Astrocyte of the cerebellum (primary cell): ENCODE measurements around the gene FAM181B.
A peak's percentile ranks its signal among the peaks of the same experiment; 100 is the strongest.

Source experiments
- DNase-seq: peaks from one replicate; pipeline ENCODE4 v3.0.0-alpha.2; 2011; ENCODE audit warnings: low read depth
- H3K4me3 ChIP-seq: 2 replicates; pipeline ENCODE4 v1.5.1; 2011; ENCODE audit warnings: mild to moderate bottlenecking, low read depth, low read length, moderate library complexity
- CTCF ChIP-seq: IDR thresholded peaks from 2 replicates; pipeline ENCODE4 v1.5.1; 2012; ENCODE audit warnings: low read length, low read depth, moderate library complexity, mild to moderate bottlenecking; ENCODE audit errors: missing control alignments
- in situ Hi-C: cut with HindIII; loops from 2 replicates; pipeline ENCODE4 v1.10.0; 2017; ENCODE audit warnings: low sequenced_read_pairs

Gene FAM181B

GRCh38 chr11:82733444-82734119 is at the start of gene FAM181B:
TSS of gene FAM181B (minus strand) at chr11:82733864. CDS start at chr11:82733729, 135 bp downstream.
- in situ Hi-C loops = no loop called here
- H3K4me3 ChIP-seq = peak within 1 kb of the TSS; percentile 42
- TF ChIP-seq CTCF = no peak
- DNase-seq = peak; percentile 3

GRCh38 chr11:82782825-82783374 is 49.2 kb upstream of the FAM181B start:
- no peak for TF ChIP-seq CTCF
- H3K4me3 ChIP-seq = no peak overlapping the region
- in situ Hi-C loops = no loop called here
- DNase-seq = no peak

- no peak for TF ChIP-seq CTCF
- H3K4me3 ChIP-seq = no peak overlapping the region
- in situ Hi-C loops = no loop called here
- DNase-seq = no peak
Observed at GRCh38 chr11:82778776-82779175, 45.1 kb upstream of the FAM181B start.

GRCh38 chr11:82776377-82776776 is 42.7 kb upstream of the FAM181B start:
- in situ Hi-C loops = no loop called here
- TF ChIP-seq CTCF = no peak
- no peak overlapping the region for H3K4me3 ChIP-seq
- no peak for DNase-seq

GRCh38 chr11:82775736-82776346 is 42.2 kb upstream of the FAM181B start:
- TF ChIP-seq CTCF = peak; percentile 70
- H3K4me3 ChIP-seq = no peak overlapping the region
- in situ Hi-C loops = no loop called here
- no peak for DNase-seq

- no peak for TF ChIP-seq CTCF
- H3K4me3 ChIP-seq = no peak overlapping the region
- DNase-seq = no peak
- in situ Hi-C loops = no loop called here
Observed at GRCh38 chr11:82775218-82775617, 41.6 kb upstream of the FAM181B start.
